BE2C (cell line): Measurements from ENCODE around the gene CIPC.

Experiments
- DNase-seq: peaks from one replicate; pipeline ENCODE4 v3.0.0-alpha.2; 2020
- H3K27me3 ChIP-seq: fragments of 250-450 bp; sonication (Bioruptor Pico); 2 replicates; pipeline ENCODE4 v1.5.1; 2020; ENCODE audit warnings: mild to moderate bottlenecking
- H3K36me3 ChIP-seq: fragments of 250-450 bp; sonication (Bioruptor Pico); 2 replicates; pipeline ENCODE4 v1.5.1; 2020; ENCODE audit warnings: mild to moderate bottlenecking
- H3K4me1 ChIP-seq: fragments of 250-450 bp; sonication (Bioruptor Pico); 2 replicates; pipeline ENCODE4 v1.5.1; 2020
- H3K4me3 ChIP-seq: 2 replicates; pipeline ENCODE4 v1.5.1; 2011; ENCODE audit warnings: low read depth, low read length
- H3K9me3 ChIP-seq: fragments of 250-450 bp; sonication (Bioruptor Pico); 2 replicates; pipeline ENCODE4 v1.5.1; 2020
- CTCF ChIP-seq: IDR thresholded peaks from 2 replicates; pipeline ENCODE4 v1.5.1; 2012; ENCODE audit warnings: mild to moderate bottlenecking, low read depth, low read length

Gene CIPC

GRCh38 chr14:77113644-77114043, 15.6 kb downstream of the CIPC start:
- no peak overlapping the region for H3K4me3 ChIP-seq
- H3K36me3 ChIP-seq, result peaks cover 52% of the 10 kb centered on the region

GRCh38 chr14:77114609-77115008, 16.6 kb downstream of the CIPC start:
- H3K9me3 ChIP-seq, result no peaks in the 10 kb centered on the region
- H3K4me3 ChIP-seq, result no peak overlapping the region

More at GRCh38 chr14:77113644-77114043, 15.6 kb downstream of the CIPC start:
- H3K27me3 ChIP-seq, result no peaks in the 10 kb centered on the region
- H3K4me1 ChIP-seq, result no peaks in the 10 kb centered on the region
- peaks cover 2% of the 10 kb centered on the region; the same call in 1 of the 2 replicates for H3K9me3 ChIP-seq
- no peak for DNase-seq
- TF ChIP-seq CTCF, result no peak

GRCh38 chr14:77116172-77116817, 18.2 kb downstream of the CIPC start:
- Histone ChIP-seq H3K9me3 (no peaks in the 10 kb centered on the region), H3K4me3 (no peak overlapping the region), H3K4me1 (no peaks in the 10 kb centered on the region; the same call in 1 of the 2 replicates), H3K27me3 (no peaks in the 10 kb centered on the region), H3K36me3 (peaks cover 32% of the 10 kb centered on the region)
- DNase-seq, result no peak
- TF ChIP-seq CTCF, result no peak

More at GRCh38 chr14:77114609-77115008, 16.6 kb downstream of the CIPC start:
- Histone ChIP-seq H3K4me1 (no peaks in the 10 kb centered on the region), H3K27me3 (no peaks in the 10 kb centered on the region), H3K36me3 (peaks cover 42% of the 10 kb centered on the region)
- DNase-seq, result no peak
- TF ChIP-seq CTCF, result no peak

GRCh38 chr14:77119851-77120250, 21.8 kb downstream of the CIPC start:
- no peaks in the 10 kb centered on the region for H3K27me3 ChIP-seq
- no peak overlapping the region for H3K4me3 ChIP-seq
- no peaks in the 10 kb centered on the region for H3K9me3 ChIP-seq
- no peak for TF ChIP-seq CTCF
- H3K4me1 ChIP-seq, result peaks cover 15% of the 10 kb centered on the region
- DNase-seq, result no peak
- H3K36me3 ChIP-seq, result peaks cover 7% of the 10 kb centered on the region

DNA sequence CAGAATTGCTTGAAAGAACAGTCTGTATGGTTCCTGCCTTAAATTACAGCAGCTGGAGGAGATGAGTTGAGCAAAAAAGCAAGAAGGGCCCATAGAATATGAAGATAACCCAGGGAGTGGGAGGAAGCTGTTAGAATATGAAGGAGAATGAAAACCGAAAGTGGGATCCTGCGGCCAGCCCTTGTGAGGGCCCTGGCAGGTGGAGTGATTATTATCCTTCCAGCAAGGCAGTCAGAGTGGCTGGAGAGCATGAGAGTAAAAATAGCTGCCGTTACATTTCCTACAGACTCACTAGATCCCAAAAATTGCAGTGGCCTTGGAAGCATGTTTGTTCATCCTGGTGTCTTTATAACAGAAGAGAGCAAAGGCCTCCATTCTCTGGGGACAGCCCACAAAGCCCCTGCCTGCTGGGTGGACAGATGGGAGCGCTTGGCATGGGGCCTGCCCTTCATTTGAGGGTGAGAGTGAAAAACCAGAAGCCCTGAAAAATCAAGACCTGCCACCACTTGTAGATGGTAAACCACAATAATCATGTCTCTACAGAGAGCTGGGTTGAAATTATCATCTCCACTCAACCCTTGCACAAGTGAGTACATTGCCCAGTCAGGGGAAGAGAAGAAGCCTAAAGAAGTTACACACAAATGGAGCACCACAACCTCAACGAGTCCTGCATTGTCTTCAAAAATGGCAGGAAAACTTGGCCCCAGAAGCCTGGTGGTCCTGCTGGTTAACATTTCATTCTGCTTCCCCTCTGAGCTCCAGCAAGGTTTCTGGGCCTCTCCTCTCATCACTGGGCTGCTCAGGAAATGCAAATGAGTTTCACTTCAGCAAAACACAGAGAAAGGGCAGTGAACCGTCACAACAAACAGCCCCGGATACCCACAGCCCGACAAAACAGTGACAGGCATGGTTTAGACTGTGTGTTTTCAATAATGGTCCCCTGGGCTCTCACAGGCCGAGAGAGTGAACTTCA, 23.0 kb downstream of the CIPC start:
- Histone ChIP-seq H3K9me3 (no peaks in the 10 kb centered on the region), H3K4me3 (no peak overlapping the region), H3K36me3 (peaks cover 6% of the 10 kb centered on the region), H3K27me3 (no peaks in the 10 kb centered on the region), H3K4me1 (peaks cover 15% of the 10 kb centered on the region)
- TF ChIP-seq CTCF, result no peak
- no peak for DNase-seq
